ENCODE results near the gene OSBPL8. TPM values are rescaled to one million over a fixed set of nuclear protein-coding genes. Genes with fewer than 3 reads are reported as not detected.

Gene OSBPL8
- total and polyA plus RNA-seq, 9 of the 15 experiments (the other 6 are each of a cell fraction or from before 2014, with no cell fraction given): 17.4 to 82.7 (median 42.8) TPM

DNA sequence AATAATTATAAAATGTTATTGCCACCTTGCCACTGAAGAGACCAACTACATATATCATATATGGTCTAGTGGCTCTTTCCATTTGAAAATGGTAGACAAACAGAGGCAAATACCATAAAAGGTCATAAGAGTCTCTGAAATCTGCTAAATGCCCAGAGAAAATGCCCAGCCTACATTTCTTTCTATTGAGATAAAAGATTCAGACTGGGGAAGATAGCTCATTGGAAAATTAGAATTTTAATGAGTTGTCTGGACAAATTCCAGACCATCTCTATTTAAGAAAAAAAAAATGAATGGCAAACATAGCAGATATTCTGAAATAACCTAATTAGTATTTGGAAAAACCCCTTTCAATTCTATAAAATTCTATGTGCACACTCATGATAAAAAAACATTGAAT is 131.5 kb downstream of the OSBPL8 start:
- DNase-seq (ENCODE audit: extremely low read depth in 1 of 4, low spot score in 3 of 4): no peak
- no peak for FAIRE-seq
- Histone ChIP-seq H3K79me2 (ENCODE audit: control insufficient read depth, insufficient read depth, low read length) (peaks cover 47% of the 10 kb centered on the region), H3K27me3 (ENCODE audit: control insufficient read depth in 2 of 2, insufficient read depth in 2 of 2, low read length in 2 of 2) (no peaks in the 10 kb centered on the region), H3K9me3 (replicated peaks; ENCODE audit: control insufficient read depth, insufficient read depth, low read depth, low read length) (peaks cover 10% of the 10 kb centered on the region; the same call in 1 of the 2 replicates), H3K27ac (ENCODE audit: extremely low read depth, low read depth, low read length) (no peak overlapping the region), H3K4me1 (replicated peaks in 1 of 2; ENCODE audit: control insufficient read depth in 2 of 2, insufficient read depth in 2 of 2, low read length in 2 of 2) (no peaks in the 10 kb centered on the region), H2AFZ (ENCODE audit: low read depth, low read length) (no peak overlapping the region), H3K4me2 (ENCODE audit: insufficient read depth, low read length) (no peak overlapping the region), H3K9ac (ENCODE audit: insufficient read depth in 1 of 2, low read depth in 2 of 2, low read length in 2 of 2) (no peak overlapping the region), H3K36me3 (ENCODE audit: control insufficient read depth, insufficient read depth, low read length) (no peaks in the 10 kb centered on the region), H3K9me1 (ENCODE audit: control insufficient read depth, insufficient read depth, low read length) (no peaks in the 10 kb centered on the region), H3K4me3 (no peak overlapping the region), H4K20me1 (replicated peaks; ENCODE audit: control insufficient read depth, insufficient read depth, low read length) (no peaks in the 10 kb centered on the region)
- BruUV-seq (replicated peaks): no TSS peak
- in situ Hi-C loops (cut with MboI) (no loop called here), intact Hi-C loops (cut with micrococcal nuclease) (no loop called here)
- TF ChIP-seq FOXJ2 (tag; IDR thresholded peaks at IDR 0.05) (no peak), HMGN3 (IDR thresholded peaks at IDR 0.05; ENCODE audit: borderline replicate concordance, extremely low read depth, insufficient read length, low read depth, low read length) (no peak)
- TF ChIP-seq, protein P1, sequence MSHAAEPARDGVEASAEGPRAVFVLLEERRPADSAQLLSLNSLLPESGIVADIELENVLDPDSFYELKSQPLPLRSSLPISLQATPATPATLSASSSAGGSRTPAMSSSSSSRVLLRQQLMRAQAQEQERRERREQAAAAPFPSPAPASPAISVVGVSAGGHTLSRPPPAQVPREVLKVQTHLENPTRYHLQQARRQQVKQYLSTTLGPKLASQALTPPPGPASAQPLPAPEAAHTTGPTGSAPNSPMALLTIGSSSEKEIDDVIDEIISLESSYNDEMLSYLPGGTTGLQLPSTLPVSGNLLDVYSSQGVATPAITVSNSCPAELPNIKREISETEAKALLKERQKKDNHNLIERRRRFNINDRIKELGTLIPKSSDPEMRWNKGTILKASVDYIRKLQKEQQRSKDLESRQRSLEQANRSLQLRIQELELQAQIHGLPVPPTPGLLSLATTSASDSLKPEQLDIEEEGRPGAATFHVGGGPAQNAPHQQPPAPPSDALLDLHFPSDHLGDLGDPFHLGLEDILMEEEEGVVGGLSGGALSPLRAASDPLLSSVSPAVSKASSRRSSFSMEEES (CRISPR knock-in tag; IDR thresholded peaks at IDR 0.05): no peak
- POLR2A ChIA-PET: no interaction called here
- CTCF ChIA-PET (ENCODE audit: low intra/inter-chr PET ratio): no interaction called here
- no peak for ATAC-seq

DNA sequence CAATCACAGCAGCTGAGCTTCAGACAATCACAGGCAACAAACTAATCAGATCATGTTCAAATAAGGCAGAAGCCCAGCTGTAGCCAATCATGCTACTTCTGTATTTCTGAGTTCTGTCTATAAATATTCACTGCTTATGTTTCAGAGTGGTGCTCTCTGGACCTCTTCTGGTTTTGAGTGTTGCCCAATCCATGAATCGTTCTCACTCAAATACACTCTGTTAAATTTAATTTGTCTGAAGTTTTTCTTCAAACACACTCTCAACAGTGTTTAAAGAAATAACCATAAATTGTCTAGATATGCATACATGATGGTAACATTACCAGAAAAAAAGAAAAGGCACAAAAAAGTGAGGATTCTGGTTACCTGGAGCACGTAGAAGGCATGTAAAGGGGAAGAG is 133.4 kb downstream of the OSBPL8 start:
- H2AFZ ChIP-seq (ENCODE audit: low read depth, low read length): no peak overlapping the region
- no peaks in the 10 kb centered on the region for H4K20me1 ChIP-seq (replicated peaks; ENCODE audit: control insufficient read depth, insufficient read depth, low read length)
- ATAC-seq: no peak
- intact Hi-C loops (cut with micrococcal nuclease): no loop called here
- in situ Hi-C loops (cut with MboI): no loop called here
- H3K27ac ChIP-seq (ENCODE audit: extremely low read depth, low read depth, low read length): no peak overlapping the region
- H3K36me3 ChIP-seq (ENCODE audit: control insufficient read depth, insufficient read depth, low read length): no peaks in the 10 kb centered on the region
- H3K4me3 ChIP-seq: no peak overlapping the region
- H3K9ac ChIP-seq (ENCODE audit: insufficient read depth in 1 of 2, low read depth in 2 of 2, low read length in 2 of 2): no peak overlapping the region
- no peaks in the 10 kb centered on the region for H3K4me1 ChIP-seq (replicated peaks in 1 of 2; ENCODE audit: control insufficient read depth in 2 of 2, insufficient read depth in 2 of 2, low read length in 2 of 2)
- no peaks in the 10 kb centered on the region for H3K27me3 ChIP-seq (ENCODE audit: control insufficient read depth in 2 of 2, insufficient read depth in 2 of 2, low read length in 2 of 2)
- WGBS (ENCODE audit: insufficient coverage, low coverage, missing lambda C conversion rate): 93% methylated on average over 2 of the region's 2 CpGs
- H3K9me1 ChIP-seq (ENCODE audit: control insufficient read depth, insufficient read depth, low read length): no peaks in the 10 kb centered on the region
- CTCF ChIA-PET (ENCODE audit: low intra/inter-chr PET ratio): no interaction called here
- H3K79me2 ChIP-seq (ENCODE audit: control insufficient read depth, insufficient read depth, low read length): peaks cover 36% of the 10 kb centered on the region
- no peak for DNase-seq (ENCODE audit: extremely low read depth in 1 of 4, low spot score in 3 of 4)
- H3K9me3 ChIP-seq (replicated peaks; ENCODE audit: control insufficient read depth, insufficient read depth, low read depth, low read length): peaks cover 9% of the 10 kb centered on the region; the same call in 1 of the 2 replicates
- no TSS peak for BruUV-seq (replicated peaks)
- H3K4me2 ChIP-seq (ENCODE audit: insufficient read depth, low read length): no peak overlapping the region
- POLR2A ChIA-PET: no interaction called here
- no peak for FAIRE-seq
- no peak for TF ChIP-seq ZBTB2 (IDR thresholded peaks at IDR 0.05)
- no peak for TF ChIP-seq RFX1 (IDR thresholded peaks at IDR 0.05)
- no peak for TF ChIP-seq ZNF695 (CRISPR knock-in tag; IDR thresholded peaks at IDR 0.05)
- no peak for TF ChIP-seq PRPF4 (IDR thresholded peaks at IDR 0.05; ENCODE audit: insufficient read depth, low read depth, low read length, poor library complexity, severe bottlenecking)
- no peak for TF ChIP-seq HSF4 (CRISPR knock-in tag; IDR thresholded peaks at IDR 0.05; ENCODE audit: borderline replicate concordance)
- no peak for TF ChIP-seq POLR2B (IDR thresholded peaks at IDR 0.05; ENCODE audit: low read depth, partially characterized antibody)
- no peak for TF ChIP-seq SIRT6 (IDR thresholded peaks at IDR 0.05; ENCODE audit: low read depth, low read length)
- TF ChIP-seq HMG20B (CRISPR knock-in tag; IDR thresholded peaks at IDR 0.05): no peak
- TF ChIP-seq SRSF3 (IDR thresholded peaks at IDR 0.05; ENCODE audit: insufficient read depth, low read length): no peak
